Fibroblast of peridontal ligament (primary cell): ENCODE results near the gene PPFIA2.
A peak's percentile ranks its signal among the peaks of the same experiment; 100 is the strongest.

Experiments used
- DNase-seq: peaks from one replicate; pipeline ENCODE4 v3.0.0-alpha.2; 2010; ENCODE audit errors: extremely low read depth

The PPFIA2 gene

GRCh38 chr12:81759190-81760051 lies at the start of gene PPFIA2:
PPFIA2 (minus strand) TSS chr12:81759350.
- peak; percentile 46 for DNase-seq

GRCh38 chr12:81800298-81801148 lies 41.4 kb upstream of the PPFIA2 start:
- peak; percentile 70 for DNase-seq

GRCh38 chr12:81798294-81798693 lies 39.1 kb upstream of the PPFIA2 start:
- no peak for DNase-seq

- DNase-seq: peak; percentile 31
Measured at GRCh38 chr12:81797100-81797499, 38.0 kb upstream of the PPFIA2 start.

GRCh38 chr12:81792666-81793065 lies 33.5 kb upstream of the PPFIA2 start:
- DNase-seq: no peak

- no peak for DNase-seq
Measured at GRCh38 chr12:81779216-81779615, 20.1 kb upstream of the PPFIA2 start.

- no peak for DNase-seq
Measured at GRCh38 chr12:81778719-81779118, 19.6 kb upstream of the PPFIA2 start.

- peak; percentile 45 for DNase-seq
Measured at GRCh38 chr12:81758421-81759189, 545 bp downstream of the PPFIA2 start.

- no peak for DNase-seq
Measured at GRCh38 chr12:81757731-81758365, 1.3 kb downstream of the PPFIA2 start.

- no peak for DNase-seq
Measured at GRCh38 chr12:81729781-81730180, 29.4 kb downstream of the PPFIA2 start.

GRCh38 chr12:81727391-81727790 lies 31.8 kb downstream of the PPFIA2 start:
- DNase-seq: no peak

- DNase-seq: no peak
Measured at GRCh38 chr12:81726634-81727033, 32.5 kb downstream of the PPFIA2 start.

GRCh38 chr12:81723361-81723760 lies 35.8 kb downstream of the PPFIA2 start:
- DNase-seq: no peak

- no peak for DNase-seq
Measured at GRCh38 chr12:81722004-81722403, 37.1 kb downstream of the PPFIA2 start.

- no peak for DNase-seq
Measured at GRCh38 chr12:81718616-81719015, 40.5 kb downstream of the PPFIA2 start.

- no peak for DNase-seq
Measured at GRCh38 chr12:81712536-81712935, 46.6 kb downstream of the PPFIA2 start.

GRCh38 chr12:81705586-81705985 lies 53.6 kb downstream of the PPFIA2 start:
- DNase-seq: no peak

- DNase-seq: no peak
Measured at GRCh38 chr12:81699551-81699950, 59.6 kb downstream of the PPFIA2 start.

- DNase-seq: no peak
Measured at GRCh38 chr12:81692008-81692407, 67.1 kb downstream of the PPFIA2 start.

GRCh38 chr12:81683881-81684280 lies 75.3 kb downstream of the PPFIA2 start:
- no peak for DNase-seq

GRCh38 chr12:81679614-81680013 lies 79.5 kb downstream of the PPFIA2 start:
- DNase-seq: no peak

GRCh38 chr12:81670759-81671158 lies 88.4 kb downstream of the PPFIA2 start:
- no peak for DNase-seq
